ENCODE results near the gene PROZ. TPM values are rescaled to one million over a fixed set of nuclear protein-coding genes. Genes with fewer than 3 reads are reported as not detected.
A peak's percentile ranks its signal among the peaks of the same experiment; 100 is the strongest.

PROZ gene
- total RNA-seq, 1 experiment from 2014 or later = not detected

DNA sequence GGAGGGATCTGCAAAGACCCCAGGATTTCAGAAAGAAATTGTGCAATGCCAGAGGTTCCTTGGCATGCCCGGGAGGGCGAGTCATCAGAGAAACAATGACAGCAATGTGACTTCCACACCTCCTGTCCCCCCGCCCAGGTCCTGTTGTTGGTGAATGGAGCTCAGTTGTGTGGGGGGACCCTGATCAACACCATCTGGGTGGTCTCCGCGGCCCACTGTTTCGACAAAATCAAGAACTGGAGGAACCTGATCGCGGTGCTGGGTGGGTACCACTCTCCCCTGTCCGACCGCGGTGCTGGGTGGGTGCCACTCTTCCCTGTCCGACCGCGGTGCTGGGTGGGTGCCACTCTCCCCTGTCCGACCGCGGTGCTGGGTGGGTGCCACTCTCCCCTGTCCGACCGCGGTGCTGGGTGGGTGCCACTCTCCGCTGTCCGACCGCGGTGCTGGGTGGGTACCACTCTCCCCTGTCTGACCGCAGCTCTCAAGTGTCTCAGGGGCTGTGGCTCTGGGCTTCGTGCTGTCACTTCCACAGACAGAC lies 41.0 kb upstream of the PROZ start:
- DNase-seq = peak; percentile 21
- H3K9ac ChIP-seq (ENCODE audit: extremely low read depth, insufficient read length, low read length) = no peak overlapping the region
- H3K27me3 ChIP-seq (ENCODE audit: insufficient read depth, low read length) = peaks cover 5% of the 10 kb centered on the region; the same call in 1 of the 2 replicates

More for the DNA sequence above, 41.0 kb upstream of the PROZ start:
- no peaks in the 10 kb centered on the region for H3K9me3 ChIP-seq (ENCODE audit: control insufficient read depth, low read depth, low read length)
- H3K23ac ChIP-seq (ENCODE audit: insufficient read length, low read depth, low read length) = no peak overlapping the region
- H3T11ph ChIP-seq (ENCODE audit: low read length) = no peak overlapping the region
- no peaks in the 10 kb centered on the region for H3K4me1 ChIP-seq (ENCODE audit: insufficient read depth, low read length)
- H3K79me1 ChIP-seq (ENCODE audit: insufficient read depth, low read depth, low read length, poor library complexity, severe bottlenecking) = no peaks in the 10 kb centered on the region
- no peaks in the 10 kb centered on the region for H4K20me1 ChIP-seq (ENCODE audit: control insufficient read depth, insufficient read depth, insufficient read length)
- H3K23me2 ChIP-seq (ENCODE audit: insufficient read length, low read depth, low read length, poor library complexity, severe bottlenecking) = no peaks in the 10 kb centered on the region
- no peak overlapping the region for H2AFZ ChIP-seq (ENCODE audit: low read length)
- H3K4me3 Mint-ChIP-seq = no peak overlapping the region
- no peak overlapping the region for H2BK15ac ChIP-seq (ENCODE audit: low read depth, low read length)
- no peak overlapping the region for H2BK5ac ChIP-seq (ENCODE audit: insufficient read length, low read length)
- H3K27me3 Mint-ChIP-seq (ENCODE audit: low read depth) = peaks cover 27% of the 10 kb centered on the region
- H3K9me3 Mint-ChIP-seq = peaks cover 0 to 4% of the 10 kb centered on the region in 2 experiments; a peak in 1 of 5 replicates
- no peak overlapping the region for H3K27ac ChIP-seq (ENCODE audit: insufficient read length, low read depth, low read length)
- H3K18ac ChIP-seq (ENCODE audit: insufficient read length, low read depth, low read length) = no peak overlapping the region
- H3K4me2 ChIP-seq (ENCODE audit: insufficient read depth, insufficient read length, low read length) = no peak overlapping the region
- TF ChIP-seq CTCF (conservative IDR thresholded peaks at IDR 0.05) = no peak
- H3K4ac ChIP-seq (ENCODE audit: low read depth, low read length) = no peak overlapping the region
- H2BK12ac ChIP-seq (ENCODE audit: insufficient read length, low read depth, low read length) = no peak overlapping the region
- no peaks in the 10 kb centered on the region for H3K79me2 ChIP-seq (ENCODE audit: insufficient read depth, low read length)
- no peak overlapping the region for H3K14ac ChIP-seq (ENCODE audit: insufficient read depth, low read length)
- H2BK20ac ChIP-seq (ENCODE audit: low read depth, low read length, poor library complexity, severe bottlenecking) = no peak overlapping the region
- H4K5ac ChIP-seq (ENCODE audit: insufficient read length, low read depth, low read length) = no peak overlapping the region
- no peak overlapping the region for H4K91ac ChIP-seq (ENCODE audit: insufficient read length, low read depth, low read length)
- no peaks in the 10 kb centered on the region for H3K36me3 Mint-ChIP-seq (ENCODE audit: insufficient read depth in 1 of 3, low read depth in 3 of 3)
- H2BK120ac ChIP-seq (ENCODE audit: low read depth, low read length, poor library complexity, severe bottlenecking) = no peak overlapping the region
- peaks cover 2 to 3% of the 10 kb centered on the region in 2 experiments; a peak in 3 of 4 replicates for H3K4me1 Mint-ChIP-seq
- H3K27ac Mint-ChIP-seq = no peak overlapping the region
- H3K56ac ChIP-seq (ENCODE audit: insufficient read length, low read depth, low read length) = no peak overlapping the region
- H2AK5ac ChIP-seq (ENCODE audit: insufficient read length, low read length) = no peak overlapping the region
- no CpG with 5 or more reads among the region's 26 CpGs for WGBS (ENCODE audit: extremely low coverage, insufficient read length, low lambda C conversion rate)
- H4K8ac ChIP-seq (replicated peaks; ENCODE audit: insufficient read length, low read depth, low read length) = no peak overlapping the region

Measured in H9 (cell line).